HG03064 (cell line): ENCODE measurements around the gene F13A1.
"Not testable (repeated sequence)": the region's sequence is repeated elsewhere in the genome, so short reads cannot be mapped to it uniquely, and the experiment has no call there.

ENCODE experiments used
- ATAC-seq: cut with Tn5 transposase; IDR thresholded peaks from one replicate; pipeline ENCODE4 v1.9.1; 2021; ENCODE audit warnings: low read depth; ENCODE audit not compliant: unreplicated experiment

The F13A1 gene

GRCh38 chr6:6320901-6321300 is 439 bp upstream of the F13A1 start:
- ATAC-seq, result no peak

- ATAC-seq, result no peak
Measured at GRCh38 chr6:6317825-6318733, 2.4 kb downstream of the F13A1 start.

GRCh38 chr6:6317386-6317785 is 3.1 kb downstream of the F13A1 start:
- ATAC-seq, result no peak

- ATAC-seq, result no peak
Measured at GRCh38 chr6:6315660-6316059, 4.8 kb downstream of the F13A1 start.

GRCh38 chr6:6314596-6314995 is 5.9 kb downstream of the F13A1 start:
- no peak for ATAC-seq

GRCh38 chr6:6312901-6313441 is 7.5 kb downstream of the F13A1 start:
- no peak for ATAC-seq

- no peak for ATAC-seq
Measured at GRCh38 chr6:6305575-6305974, 14.9 kb downstream of the F13A1 start.

GRCh38 chr6:6300383-6300782 is 20.1 kb downstream of the F13A1 start:
- not testable (repeated sequence) for ATAC-seq

- no peak for ATAC-seq
Measured at GRCh38 chr6:6293317-6293716, 27.1 kb downstream of the F13A1 start.

GRCh38 chr6:6287415-6287814 is 33.0 kb downstream of the F13A1 start:
- ATAC-seq, result no peak

- ATAC-seq, result no peak
Measured at GRCh38 chr6:6285679-6286078, 34.8 kb downstream of the F13A1 start.

GRCh38 chr6:6284221-6284966 is 36.1 kb downstream of the F13A1 start:
- no peak for ATAC-seq

- no peak for ATAC-seq
Measured at GRCh38 chr6:6283746-6284145, 36.7 kb downstream of the F13A1 start.

- ATAC-seq, result no peak
Measured at GRCh38 chr6:6282716-6283115, 37.7 kb downstream of the F13A1 start.

GRCh38 chr6:6277413-6277812 is 43.0 kb downstream of the F13A1 start:
- ATAC-seq, result no peak

GRCh38 chr6:6270948-6271535 is 49.4 kb downstream of the F13A1 start:
- no peak for ATAC-seq

GRCh38 chr6:6260196-6260722 is 60.2 kb downstream of the F13A1 start:
- ATAC-seq, result no peak

- no peak for ATAC-seq
Measured at GRCh38 chr6:6256886-6257285, 63.6 kb downstream of the F13A1 start.

- ATAC-seq, result no peak
Measured at GRCh38 chr6:6256259-6256658, 64.2 kb downstream of the F13A1 start.

- no peak for ATAC-seq
Measured at GRCh38 chr6:6251555-6252280, 68.7 kb downstream of the F13A1 start.
